ENCODE data around the gene DNAH1.
"Not testable (repeated sequence)": the region's sequence is repeated elsewhere in the genome, so short reads cannot be mapped to it uniquely, and the experiment has no call there.

The DNAH1 gene

DNA sequence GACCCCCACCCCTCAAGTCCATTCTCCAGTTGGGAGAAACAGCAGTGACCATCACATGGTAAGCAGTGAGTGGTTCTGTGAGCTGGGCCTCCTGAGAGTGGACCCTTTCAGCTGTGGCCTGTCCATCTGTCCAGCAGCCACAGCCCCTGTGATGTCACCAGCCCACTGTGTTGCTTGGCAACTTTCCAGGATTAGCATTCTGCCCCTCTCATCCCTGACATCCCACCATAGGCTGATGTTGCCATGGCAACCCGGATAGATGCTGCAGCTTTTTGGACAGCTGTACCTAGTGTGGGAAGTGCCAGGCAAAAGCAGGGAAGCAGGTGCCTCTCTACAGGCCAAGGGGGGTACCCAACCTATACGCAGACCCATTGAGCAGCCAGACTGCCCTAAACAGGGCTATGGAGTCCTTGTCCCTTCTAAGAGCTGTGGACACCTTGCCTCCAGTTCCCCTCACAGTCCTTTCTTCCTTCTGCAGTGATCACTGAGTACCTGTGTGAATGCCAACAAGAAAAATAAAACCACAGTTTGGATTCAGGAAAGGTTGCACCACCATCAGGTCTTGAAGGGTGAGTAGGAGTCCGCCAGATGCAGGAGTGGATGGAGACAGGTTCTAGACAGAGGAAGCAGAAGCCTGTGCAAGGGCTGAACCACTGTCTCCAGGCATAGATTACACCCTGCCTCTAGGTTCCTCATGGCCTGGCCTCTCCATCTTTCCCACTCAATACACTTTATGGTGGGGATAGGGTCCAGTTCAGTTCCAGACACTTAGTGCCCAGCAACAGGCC, at the start of gene DNAH1:
TSS of gene DNAH1 (plus strand) at position 343 of the 788 bp plus-strand sequence. CDS start 6,124 bp downstream, outside the sequence.
- no peak for DNase-seq (ENCODE audit: low spot score)

DNA sequence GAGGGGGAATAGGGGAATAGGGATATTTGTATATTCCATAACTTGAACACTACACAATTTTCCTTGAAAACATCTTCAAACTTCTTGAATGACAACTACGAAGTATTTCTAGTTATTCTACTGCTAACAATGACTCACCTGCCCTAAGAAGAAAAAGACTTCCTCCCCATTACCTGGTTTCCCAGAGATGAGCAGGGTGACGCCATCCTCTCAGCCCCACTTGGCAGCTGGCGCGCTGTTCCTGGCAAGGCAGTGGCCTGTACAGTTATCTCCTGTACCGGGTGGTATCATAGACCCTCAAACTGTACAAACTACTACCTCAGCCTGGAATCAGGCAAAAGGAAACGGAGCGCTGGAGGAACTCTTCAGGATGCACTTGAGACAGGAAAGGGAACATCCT, 48.1 kb upstream of the DNAH1 start:
- DNase-seq (ENCODE audit: low spot score): no peak

DNA sequence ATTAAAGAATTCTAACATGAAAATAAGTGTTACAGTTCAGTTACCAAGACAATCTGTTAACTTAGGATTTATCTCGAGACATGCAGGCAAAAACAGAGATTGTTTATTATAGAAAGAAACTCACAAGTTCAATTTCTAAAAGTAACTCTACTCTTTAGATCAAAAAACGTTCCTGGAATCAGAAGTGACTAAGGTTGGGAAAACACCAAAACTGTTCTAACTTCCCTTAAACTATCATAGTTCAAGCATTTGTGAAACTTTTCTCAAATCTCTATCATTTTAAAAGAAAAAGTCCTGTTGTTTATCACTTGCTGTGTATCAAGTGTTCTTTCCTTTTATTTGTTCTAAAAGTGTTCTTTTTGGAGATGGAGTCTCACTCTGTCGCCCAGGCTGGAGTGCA, 46.3 kb upstream of the DNAH1 start:
- DNase-seq (ENCODE audit: low spot score): no peak

DNA sequence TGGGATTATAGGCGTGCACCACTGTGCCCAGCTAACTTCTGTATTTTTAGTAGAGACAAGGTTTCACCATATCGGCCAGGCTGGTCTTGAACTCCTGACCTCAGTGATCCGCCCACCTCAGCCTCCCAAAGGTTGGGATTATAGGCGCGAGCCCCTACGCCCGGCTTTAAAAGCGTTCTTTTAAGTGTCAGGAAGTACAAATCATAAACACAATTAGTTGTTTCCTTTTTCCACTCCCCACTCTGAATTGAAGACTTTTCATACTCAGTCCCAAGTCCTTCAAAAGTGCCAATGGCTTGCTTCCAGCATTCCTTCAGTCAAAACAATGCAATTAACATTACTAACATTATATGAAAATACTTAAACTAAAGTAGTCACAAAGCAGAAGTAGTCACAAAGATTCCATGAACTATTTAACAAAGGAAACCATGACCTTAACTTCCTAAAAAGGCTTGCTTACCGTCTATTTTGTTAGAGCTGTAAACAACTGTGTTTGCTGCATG, 45.8 kb upstream of the DNAH1 start:
- no peak for DNase-seq (ENCODE audit: low spot score)

DNA sequence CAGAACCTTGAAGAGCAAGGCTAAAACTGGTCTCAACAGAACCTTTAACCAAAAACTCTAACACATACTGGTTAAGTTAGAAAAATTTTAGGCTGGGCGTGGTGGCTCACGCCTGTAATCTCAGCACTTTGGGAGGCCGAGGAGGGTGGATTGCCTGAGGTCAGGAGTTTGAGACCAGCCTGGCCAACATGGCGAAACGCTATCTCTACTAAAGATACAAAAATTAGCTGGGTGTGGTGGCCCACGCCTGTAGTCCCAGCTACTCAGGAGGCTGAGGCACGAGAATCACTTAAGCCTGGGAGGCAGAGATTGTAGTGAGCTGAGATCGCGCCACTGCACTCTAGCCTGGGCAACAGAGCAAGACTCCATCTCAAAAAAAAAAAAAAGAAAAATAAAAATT, 43.9 kb upstream of the DNAH1 start:
- not testable (repeated sequence) for DNase-seq (ENCODE audit: low spot score)

DNA sequence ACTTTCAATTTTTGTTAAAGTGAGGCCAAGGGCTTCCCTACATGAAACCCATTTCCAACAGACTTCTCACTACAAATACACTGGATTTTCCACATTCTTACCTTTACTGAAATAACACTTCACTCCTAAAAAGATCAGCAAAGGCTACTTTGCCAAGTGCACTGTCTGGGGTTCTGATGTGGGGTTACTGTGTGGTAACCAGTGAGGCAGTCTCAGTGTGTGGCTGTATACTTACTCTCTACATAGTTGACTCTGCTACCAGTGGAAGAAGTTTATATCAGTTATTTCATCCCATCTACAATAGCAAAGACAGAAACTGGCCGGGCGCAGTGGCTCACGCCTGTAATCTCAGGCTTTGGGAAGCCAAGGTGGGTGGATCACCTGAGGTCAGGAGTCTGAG, 43.3 kb upstream of the DNAH1 start:
- no peak for DNase-seq (ENCODE audit: low spot score)

DNA sequence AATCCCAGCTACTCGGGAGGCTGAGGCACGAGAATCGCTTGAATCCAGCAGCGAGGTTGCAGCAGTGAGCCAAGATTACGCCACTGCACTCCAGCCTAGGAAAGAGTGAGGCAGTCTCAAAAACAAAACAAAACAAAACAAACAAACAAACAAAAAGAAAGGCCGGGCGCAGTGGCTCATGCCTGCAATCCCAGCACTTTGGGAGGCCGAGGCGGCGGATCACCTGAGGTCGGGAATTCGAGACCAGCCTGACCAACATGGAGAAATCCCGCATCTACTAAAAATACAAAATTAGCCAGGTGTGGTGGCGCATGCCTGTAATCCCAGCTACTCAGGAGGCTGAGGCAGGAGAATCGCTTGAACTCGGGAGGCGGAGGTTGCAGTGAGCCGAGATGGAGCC, 41.3 kb upstream of the DNAH1 start:
- not testable (repeated sequence) for DNase-seq (ENCODE audit: low spot score)

DNA sequence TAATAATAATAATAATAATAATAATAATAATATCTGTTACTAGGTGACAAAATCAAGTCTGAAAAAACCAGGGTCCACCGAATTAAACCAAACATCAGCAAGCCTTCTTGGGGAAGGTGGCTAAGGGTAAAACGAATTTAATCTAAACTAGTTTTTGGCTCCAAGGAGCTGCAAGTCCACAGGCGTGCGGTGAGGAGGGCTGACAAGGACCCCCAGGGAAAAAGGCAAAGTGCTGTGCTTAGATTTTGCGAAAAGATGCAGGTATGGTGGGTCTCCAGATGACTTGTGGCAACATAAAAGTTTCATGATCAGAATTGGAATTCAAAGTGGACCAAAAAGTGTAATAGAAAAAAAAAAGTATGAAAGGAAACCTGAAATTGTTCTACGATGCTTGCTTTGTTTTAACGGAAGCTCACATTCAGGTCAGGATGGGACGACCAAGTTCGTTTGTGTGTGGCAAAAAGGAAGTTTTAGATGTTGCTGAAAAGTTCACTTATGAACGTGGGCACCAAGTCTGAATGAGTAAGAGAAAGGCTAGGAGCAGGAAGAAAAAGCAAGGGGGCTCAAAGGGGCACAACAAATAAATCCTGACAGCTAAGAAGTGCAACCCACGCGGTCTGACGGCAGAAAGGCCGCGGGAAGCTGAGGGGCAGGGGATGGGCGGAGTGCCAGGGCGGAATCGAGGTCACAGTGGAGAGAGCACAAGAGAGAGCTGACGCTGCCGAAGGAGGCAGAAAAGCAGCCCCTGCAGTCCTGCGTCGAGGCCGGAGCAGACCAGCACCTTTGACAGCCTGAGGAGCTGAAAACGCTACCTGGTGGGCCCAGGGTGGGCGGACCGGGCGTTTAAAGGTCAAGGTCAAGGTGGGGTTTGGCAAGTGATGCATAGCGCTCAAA, 38.8 kb upstream of the DNAH1 start:
- peak; percentile 74 for DNase-seq (ENCODE audit: low spot score)

DNA sequence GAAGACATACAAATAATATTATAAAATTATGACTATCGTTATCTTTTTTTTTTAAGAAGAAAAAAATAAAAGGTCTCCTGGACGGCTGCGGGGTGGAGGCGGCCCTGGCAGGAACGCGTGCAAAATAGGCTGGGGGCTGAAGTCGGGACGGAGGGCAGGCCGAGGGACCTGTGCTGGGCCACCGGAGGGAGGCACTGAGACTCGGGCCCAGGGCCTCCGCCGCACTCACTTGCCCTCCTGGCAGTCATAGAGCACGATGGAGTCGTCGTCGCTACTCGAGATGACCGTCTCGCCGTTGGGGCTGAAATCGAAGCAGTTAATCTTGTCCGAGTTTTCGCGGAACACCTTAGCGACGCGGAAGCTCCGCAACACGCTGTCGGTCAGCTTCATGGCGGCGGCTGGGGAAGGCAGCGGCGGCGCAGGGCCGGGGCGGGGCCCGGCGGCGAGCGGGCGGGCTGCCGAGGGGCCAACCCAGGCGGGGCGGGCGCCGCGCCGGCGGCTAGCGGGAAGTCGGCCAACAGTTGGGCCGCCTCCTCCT, 38.1 kb upstream of the DNAH1 start:
- DNase-seq (ENCODE audit: low spot score): peak; percentile 87

DNA sequence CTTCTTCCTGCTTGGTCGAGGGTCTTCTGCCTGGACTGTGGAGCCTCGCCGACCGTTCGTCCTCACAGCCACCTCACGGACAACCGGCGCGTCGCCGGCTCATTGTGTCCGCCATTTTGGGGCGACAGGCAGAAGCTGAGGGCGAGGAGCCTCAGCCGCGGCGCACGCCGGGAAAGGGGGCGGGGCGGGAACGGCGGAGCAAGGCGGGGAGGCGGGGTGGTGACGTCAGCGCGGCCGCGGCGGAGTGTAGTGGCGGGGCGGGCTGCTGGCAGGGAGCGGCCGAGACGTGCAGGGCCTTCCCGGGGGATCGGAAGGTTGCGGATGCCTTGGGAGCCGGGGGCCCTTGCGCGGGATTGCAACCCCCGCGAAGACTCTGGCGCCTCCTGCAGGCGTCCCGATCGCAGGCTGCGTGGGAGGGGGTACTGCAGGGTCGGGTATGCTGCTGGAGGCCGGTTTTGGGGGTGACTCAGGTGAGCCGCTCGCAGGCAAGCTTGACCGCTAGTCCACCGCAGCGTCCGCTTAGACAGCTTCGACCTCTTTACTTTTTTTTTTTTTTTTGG, 37.5 kb upstream of the DNAH1 start, which contains the start of gene WDR82:
TSS of gene WDR82 (minus strand) at position 140 of the 560 bp plus-strand sequence. CDS start 288 bp downstream, outside the sequence.
- DNase-seq (ENCODE audit: low spot score): peak; percentile 98

DNA sequence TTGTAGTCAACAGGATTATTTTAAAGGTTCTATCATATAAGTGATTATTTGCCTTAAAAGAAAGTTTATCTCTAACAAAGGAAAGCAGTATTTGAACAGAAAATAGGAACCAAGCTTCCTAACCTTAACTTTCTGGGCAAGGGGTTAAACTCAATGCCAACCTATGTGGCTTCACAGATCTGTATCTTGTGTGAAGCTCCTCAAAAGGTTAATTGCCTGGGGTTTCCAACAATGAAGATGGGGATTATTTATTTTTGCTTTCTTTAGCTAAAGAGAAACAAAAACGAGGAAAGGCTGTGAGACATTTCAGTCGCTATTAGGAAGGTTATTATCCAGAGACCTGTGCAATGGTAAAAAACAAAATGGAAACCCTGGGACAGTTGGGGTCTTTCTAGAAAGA, 36.5 kb upstream of the DNAH1 start:
- DNase-seq (ENCODE audit: low spot score): no peak

DNA sequence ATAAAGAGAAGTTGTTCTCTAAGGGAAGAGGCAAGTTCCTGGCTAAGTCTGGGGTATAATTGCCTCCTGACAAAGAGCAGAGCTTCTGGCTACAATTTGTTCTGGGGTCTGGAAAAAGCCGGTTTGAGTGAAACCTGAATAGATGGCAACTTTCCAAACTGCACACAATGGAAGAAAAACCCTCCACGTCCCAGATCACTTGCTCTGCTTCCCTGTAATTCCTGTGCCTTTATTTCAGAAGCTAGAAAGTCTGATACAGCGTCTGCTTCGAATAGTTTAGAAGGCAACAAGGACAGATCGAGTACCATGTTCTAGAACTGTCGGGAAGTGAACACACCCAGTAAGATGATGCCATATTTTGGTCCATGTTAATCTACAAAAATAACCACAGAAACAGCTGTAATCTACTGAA, 36.1 kb upstream of the DNAH1 start:
- DNase-seq (ENCODE audit: low spot score): no peak

DNA sequence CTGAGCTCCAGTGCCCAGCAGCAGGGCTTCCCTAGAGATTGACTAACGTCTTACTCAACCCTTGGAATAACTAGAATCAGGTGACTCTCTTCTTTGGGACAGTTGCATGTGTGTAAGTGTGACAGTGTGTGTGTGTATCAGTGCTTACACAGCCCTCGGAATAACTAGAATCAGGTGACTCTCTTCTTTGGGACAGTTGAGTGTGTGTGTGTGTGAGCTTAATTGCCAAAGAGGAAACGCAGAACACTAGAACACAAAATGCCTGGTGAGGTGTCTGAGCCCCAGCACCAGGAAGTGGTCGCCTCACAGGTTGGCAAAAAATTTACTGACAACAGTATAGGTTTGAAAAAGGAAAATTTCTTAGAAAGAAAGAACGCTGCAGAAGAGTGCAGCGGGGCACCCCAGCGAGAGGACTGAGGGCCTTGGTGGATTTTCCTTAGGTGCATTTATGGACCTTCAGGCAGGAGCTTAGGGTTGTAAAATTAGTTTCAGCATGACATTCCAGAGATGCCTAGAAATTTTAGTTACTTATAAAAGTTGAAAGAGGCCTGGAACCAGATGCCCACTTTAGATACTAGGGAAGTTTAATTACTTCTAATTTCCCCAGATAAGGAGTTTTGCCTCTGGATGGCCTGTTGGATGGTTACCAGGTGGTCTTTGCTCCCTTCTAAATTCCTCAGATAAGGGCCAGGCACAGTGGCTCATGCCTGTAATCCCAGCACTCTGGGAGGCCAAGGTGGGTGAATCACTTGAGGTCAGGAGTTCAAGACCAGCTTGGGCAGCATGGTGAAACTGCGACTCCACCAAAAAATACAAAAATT, 33.9 kb upstream of the DNAH1 start:
- DNase-seq (ENCODE audit: low spot score): no peak

DNA sequence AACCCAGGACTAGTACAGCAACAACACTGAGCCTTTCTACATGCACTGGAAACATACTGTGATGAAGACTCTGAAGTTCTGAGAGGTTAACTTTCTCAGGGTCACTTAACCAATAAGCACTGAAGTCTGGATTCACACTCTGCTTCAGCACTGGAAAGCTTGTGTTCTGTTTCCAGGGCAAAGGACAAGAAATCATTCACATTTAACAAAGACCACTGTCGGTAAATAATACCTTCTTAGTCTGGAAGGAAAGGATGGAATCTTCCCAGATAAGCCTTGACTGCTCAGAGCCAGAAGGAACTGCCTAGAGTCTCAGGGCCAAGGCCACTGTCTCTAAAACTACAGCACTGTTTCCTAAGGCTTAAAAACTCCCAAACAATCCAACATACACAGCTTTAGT, 32.8 kb upstream of the DNAH1 start:
- DNase-seq (ENCODE audit: low spot score): no peak

DNA sequence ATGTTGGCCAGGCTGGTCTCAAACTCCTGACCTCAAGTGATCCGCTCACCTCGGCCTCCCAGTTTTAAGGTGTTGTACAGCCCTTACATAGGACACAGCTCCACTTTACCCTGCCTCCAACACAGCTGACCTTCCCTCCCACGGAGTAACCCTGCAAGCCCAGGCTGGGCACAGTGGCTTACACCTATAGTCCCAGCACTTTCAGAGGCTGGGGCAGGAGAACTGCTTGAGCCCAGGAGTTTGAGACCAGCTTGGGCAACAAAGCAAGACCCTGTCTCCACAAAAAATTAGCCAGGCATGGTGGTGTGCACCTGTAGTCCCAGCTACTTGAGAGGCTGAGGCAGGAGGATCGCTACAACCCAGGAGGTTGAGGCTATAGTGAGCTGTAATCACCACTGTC, 32.1 kb upstream of the DNAH1 start:
- not testable (repeated sequence) for DNase-seq (ENCODE audit: low spot score)

DNA sequence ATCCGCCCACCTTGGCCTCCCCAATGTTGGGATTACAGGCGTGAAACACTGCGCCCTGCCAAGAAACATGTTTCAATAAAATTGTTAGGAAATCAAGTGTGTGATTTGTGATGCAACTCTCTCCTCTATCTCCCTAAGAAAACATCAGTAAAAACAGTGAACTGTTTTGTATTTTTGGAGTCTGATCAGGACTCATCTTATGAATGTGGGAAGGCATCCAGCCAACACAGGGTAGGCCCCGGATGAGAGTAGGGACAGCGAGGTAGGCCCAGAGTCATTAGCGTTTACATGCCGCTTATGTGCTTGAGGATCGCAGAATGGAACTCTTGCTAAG, 29.4 kb upstream of the DNAH1 start:
- peak; percentile 61 for DNase-seq (ENCODE audit: low spot score)

DNA sequence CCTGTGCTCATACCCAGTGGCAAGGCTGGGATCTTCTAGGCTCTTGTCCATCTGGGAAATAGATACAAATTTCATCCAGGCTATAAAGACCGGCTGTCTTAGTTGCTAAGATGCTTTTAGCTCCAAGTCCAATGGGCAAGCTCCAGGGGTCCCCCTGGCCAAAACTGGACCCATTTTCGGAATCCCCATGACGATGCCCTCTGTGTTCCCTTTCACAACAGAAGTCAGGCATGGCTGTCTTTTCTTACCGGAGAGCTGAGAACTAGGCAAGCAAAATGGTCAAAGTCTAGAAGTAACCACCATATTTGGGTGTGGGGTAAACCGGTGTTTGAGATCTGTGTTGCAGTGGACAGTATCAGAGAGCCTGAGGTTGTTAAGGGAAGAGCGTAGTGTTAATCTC, 27.4 kb upstream of the DNAH1 start:
- DNase-seq (ENCODE audit: low spot score): no peak

DNA sequence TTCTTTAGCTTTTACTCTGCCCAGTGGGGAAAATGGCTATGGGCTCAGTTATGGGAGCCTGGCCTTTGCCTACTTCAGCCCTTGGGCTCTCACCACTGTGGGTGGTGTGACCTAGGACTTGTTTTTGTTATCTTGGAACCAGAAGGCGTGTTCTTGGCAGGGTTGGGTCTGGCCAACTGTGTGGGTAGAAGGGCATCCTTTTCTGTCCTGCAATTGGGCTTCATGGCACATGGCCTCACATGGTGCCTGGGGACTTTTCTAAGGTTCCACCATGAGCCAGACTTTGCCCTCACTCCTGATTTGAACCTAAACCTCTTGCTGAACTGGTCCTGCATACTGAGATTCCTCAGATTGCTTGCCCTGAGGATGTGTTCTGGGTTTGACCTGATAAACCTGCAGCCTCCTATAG, 26.8 kb upstream of the DNAH1 start:
- no peak for DNase-seq (ENCODE audit: low spot score)

DNA sequence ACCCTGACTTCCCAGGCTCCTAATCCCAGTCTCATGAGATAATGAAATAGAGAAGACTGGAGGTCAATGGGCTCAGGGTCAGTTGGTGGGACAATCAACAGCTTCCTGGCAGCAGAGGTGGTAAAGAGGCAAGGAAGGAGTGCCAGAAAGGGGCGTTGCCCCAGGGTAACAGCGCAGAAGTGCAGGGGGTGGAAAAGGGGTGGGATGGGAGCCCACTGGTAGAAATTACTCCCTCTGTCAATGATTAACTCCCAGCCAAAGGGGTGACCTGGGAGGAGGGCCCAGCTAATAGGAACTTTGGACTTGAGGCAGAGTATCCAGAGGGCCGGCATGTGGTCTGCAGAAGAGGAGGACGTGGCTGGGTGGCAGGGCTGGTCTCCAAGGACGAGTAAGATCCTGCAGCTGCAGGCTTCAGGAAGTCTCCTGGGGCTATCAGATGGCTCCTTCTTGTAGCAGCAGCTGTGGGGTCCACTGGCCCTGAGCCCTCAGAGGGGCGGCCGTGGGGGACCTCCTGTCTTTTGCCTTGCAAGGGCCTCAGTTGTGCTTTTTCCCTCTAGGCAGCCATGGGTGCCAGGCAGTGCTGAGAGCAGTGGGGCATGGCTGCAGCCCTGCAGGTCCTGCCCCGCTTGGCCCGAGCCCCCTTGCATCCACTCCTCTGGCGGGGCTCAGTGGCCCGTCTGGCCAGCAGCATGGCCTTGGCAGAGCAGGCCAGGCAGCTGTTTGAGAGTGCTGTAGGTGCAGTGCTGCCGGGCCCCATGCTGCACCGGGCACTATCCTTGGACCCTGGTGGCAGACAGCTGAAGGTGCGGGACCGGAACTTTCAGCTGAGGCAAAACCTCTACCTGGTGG, 26.1 kb upstream of the DNAH1 start:
- no peak for DNase-seq (ENCODE audit: low spot score)

Measured in GM03348 (cell line).